GM18520 (cell line): ENCODE data around the gene DERL3.
"Not testable (repeated sequence)": the region's sequence is repeated elsewhere in the genome, so short reads cannot be mapped to it uniquely, and the experiment has no call there.

Source experiments
- ATAC-seq: cut with Tn5 transposase; IDR thresholded peaks from one replicate; pipeline ENCODE4 v1.9.1; 2021; ENCODE audit not compliant: unreplicated experiment

DERL3 gene

GRCh38 chr22:23838681-23839468, at the start of gene DERL3:
Gene DERL3 (minus strand): TSS chr22:23839006. CDS start chr22:23838987, 19 bp downstream.
- peak; percentile 77 for ATAC-seq

GRCh38 chr22:23884140-23884539, 45.3 kb upstream of the DERL3 start:
- no peak for ATAC-seq

DNA sequence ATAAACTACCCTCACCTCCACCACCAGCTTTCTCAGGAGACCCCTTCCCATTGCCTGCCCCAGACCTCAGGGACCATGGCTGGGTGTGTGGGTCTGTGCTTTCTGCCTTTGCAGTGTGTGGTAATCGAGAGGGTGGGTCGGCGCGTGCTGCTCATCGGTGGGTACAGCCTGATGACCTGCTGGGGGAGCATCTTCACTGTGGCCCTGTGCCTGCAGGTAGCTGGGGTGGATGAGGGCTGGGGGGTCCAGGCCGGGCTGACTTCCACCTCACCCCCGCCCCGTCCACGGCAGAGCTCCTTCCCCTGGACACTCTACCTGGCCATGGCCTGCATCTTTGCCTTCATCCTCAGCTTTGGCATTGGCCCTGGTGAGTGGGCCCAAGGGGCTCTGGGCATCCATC, 44.9 kb upstream of the DERL3 start:
- no peak for ATAC-seq

- ATAC-seq: no peak
Observed at GRCh38 chr22:23882370-23882769, 43.6 kb upstream of the DERL3 start.

- no peak for ATAC-seq
Observed at GRCh38 chr22:23878219-23878618, 39.4 kb upstream of the DERL3 start.

DNA sequence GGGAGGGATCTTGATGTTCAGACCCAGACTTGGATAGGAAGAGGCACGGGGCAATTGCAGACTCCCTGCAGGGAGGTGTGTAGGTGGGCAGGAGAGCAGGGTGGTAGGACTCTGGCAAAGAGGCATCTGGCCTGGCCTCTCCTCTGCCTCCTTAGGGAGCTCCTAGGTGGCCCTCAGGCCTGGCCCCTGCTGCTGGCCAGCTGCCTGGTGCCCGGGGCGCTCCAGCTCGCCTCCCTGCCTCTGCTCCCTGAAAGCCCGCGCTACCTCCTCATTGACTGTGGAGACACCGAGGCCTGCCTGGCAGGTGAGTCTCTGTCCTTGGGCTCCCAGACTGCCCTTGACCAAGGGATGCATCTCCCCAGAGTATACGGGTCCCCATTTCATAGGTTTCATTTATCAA, 38.8 kb upstream of the DERL3 start:
- no peak for ATAC-seq

GRCh38 chr22:23875801-23876200, 37.0 kb upstream of the DERL3 start:
- ATAC-seq: no peak

DNA sequence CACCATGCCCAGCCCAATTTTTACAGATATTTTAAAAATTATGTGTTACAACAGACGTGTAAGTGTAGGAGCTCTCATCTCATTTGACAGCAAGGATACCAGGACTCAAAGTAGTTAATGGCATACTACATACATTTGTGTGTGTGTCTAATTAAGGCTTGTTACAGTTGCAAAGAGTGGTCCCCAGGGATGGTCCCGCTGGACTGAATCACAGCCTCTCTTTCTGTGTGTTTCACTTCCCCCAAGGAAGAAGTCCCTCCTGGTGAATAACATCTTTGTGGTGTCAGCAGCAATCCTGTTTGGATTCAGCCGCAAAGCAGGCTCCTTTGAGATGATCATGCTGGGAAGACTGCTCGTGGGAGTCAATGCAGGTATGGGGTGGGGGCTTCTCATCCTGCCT, 36.1 kb upstream of the DERL3 start:
- ATAC-seq: no peak

GRCh38 chr22:23868580-23868979, 29.8 kb upstream of the DERL3 start:
- ATAC-seq: no peak

DNA sequence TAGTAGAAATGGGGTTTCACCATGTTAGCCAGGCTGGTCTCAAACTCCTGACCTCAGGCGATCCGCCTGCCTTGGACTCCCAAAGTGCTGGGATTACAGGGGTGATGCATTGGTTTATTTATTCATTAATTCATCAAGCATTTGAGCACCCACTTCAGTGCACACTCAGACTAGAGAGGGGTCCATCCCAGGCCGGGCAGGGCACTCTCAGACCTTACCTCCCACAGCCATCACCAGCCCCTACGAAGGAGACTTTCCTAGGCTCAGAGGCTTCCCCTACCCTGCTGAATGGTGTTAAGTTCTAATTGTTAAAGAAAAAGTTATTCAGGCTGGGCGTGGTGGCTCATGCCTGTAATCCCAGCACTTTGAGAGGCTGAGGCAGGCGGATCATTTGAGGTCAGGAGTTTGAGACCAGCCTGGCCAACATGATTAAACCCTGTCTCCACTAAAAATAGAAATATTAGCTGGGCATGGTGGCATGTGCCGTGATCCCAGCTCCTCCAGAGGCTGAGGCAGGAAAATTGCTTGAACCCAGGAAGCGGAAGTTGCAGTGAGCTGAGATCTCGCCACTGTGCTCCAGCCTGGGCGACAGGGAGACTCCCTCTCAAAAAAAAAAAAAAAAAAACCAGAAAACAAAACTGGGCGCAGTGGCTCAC, 25.8 kb upstream of the DERL3 start:
- ATAC-seq: not testable (repeated sequence)

GRCh38 chr22:23862103-23862502, 23.3 kb upstream of the DERL3 start:
- no peak for ATAC-seq

- ATAC-seq: not testable (repeated sequence)
Observed at GRCh38 chr22:23860187-23860586, 21.4 kb upstream of the DERL3 start.

GRCh38 chr22:23859201-23859600, 20.4 kb upstream of the DERL3 start:
- ATAC-seq: no peak

DNA sequence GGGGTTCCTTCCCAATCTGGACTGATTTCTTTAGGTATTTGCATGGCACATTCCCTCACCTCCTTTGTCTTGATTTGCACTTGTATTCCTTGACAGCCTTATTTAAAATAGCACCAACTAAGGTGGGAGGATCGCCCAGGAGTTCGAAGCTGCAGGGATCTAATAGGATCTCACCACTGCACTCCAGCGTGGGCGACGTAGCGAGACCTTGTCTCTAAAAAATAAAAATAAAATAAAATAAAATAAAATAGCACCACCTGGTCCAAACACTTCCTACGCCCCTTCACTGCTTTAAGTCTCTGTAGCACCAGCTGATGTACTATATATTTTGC, 19.6 kb upstream of the DERL3 start:
- no peak for ATAC-seq

GRCh38 chr22:23857606-23858483, 19.0 kb upstream of the DERL3 start, which contains the start of gene SLC2A11:
Gene SLC2A11 (plus strand): TSS chr22:23857875. CDS start chr22:23858000, 125 bp downstream.
- ATAC-seq: peak; percentile 98

GRCh38 chr22:23856721-23857605, 18.2 kb upstream of the DERL3 start:
- no peak for ATAC-seq

DNA sequence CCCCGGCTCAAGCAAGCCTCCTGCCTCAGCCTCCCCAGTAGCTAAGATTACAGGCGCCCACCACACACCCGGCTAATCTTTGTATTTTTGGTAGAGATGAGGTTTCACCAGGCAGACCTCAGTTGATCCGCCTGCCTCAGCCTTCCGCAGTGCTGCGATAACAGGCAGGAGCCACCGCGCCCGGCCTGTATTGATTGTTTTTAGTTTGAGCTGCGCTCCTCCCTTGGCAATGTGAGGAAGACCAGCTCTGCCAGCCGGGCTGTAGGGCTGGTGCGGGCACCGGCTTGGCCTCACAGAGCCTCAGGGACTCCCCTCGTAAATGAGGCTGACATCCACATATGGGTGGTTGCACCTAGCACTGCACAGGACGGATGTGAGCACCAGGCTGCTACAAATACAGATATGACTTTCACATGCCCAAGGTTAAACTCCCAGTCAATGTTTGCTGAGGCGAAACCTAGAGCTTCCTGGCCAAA, 11.4 kb upstream of the DERL3 start:
- ATAC-seq: no peak

DNA sequence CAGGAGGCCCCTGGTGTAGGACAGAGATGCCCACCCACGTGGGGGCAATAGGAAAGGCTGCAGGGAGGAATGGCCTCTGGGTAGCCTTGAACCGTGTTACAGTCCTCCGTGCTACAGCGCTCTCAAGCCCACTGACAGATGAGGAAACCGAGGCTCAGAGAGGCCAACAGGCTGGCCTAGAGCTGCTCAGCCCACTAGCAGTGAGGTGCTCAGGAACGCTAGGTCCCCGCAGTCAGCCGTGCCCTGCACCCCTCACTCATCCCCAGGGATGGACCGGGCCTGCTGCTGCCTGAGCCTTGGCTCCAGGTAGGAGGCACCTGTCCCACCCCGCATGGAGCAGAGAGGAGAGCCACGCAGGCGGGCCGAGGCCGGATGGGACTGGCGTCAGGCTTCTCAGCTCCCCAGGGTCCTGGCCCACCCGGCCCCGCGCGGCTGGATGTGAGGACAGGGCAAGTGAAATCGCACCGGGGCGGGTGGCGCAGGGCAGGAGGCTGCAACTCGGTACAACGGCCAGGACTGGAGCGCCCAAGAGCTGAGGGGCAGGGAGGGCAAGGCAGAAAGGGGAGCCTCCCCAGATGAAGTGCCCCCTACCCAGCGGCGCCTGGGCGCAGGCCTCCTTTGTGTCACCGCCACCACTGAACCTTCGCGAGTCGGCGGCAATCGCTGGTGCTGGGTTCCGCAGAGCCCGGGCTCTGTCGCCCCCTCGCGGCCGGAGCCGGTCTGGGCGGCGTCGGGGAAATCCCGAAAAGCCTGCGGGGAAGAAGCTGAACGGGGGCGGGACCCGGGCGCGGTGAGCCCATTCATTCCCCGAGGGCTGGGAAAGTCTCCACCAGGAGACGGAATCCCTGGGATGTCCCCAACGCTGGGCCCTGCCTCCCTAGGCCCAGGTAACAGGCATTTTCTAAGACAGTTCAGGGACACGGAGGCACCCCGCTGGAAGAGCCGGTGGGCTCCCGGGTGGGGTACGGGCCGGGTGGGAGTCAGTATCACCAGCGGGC, 10.5 kb upstream of the DERL3 start:
- ATAC-seq: peak; percentile 40
